ENCODE data around the gene NCOR1. TPM values are rescaled to one million over a fixed set of nuclear protein-coding genes. Genes with fewer than 3 reads are reported as not detected.
A peak's percentile ranks its signal among the peaks of the same experiment; 100 is the strongest.

The NCOR1 gene
- total and polyA plus RNA-seq, 9 of the 15 experiments (the other 6 are each of a cell fraction or from before 2014, with no cell fraction given), result 20.2 to 66.5 (median 50.9) TPM

DNA sequence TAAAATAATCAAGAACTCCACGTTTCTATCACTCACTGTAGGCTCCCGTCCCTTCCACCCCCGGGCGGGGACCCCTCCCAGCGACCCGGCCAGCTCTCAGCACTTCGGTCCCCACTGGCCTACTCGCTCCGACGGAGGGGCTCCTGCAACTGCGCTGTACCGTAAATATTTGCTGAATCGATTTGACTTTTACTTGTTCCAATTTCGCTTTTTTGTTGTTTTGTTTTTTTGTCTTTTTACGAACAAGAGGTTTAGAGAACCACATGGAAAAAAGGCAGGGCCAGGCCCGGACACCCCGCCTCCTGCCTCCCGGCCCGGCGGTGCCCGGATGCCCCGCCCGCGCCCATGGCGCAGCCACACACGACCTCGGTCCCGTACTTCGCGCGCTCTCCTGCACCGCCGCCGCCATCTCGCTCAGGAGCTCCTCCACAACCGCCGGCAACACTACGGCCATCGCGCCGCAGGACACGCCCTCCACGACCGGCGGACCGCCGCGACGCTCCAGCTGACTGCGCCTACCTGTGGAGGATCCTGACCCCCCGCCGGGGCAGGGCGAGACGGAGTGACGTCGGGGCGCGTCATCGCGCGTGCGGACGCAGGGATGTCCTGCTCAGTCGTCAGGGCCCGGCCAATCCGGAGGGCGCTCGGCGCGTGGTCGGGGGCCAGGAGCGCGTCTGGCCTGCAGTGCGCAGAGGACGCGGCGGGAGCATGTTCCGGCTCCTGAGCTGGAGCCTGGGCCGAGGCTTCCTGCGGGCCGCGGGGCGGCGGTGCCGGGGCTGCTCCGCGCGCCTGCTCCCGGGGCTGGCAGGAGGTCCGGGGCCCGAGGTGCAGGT, 216.0 kb downstream of the NCOR1 start, which contains the start of the genes TTC19 and ZSWIM7 (continued):
- peak; percentile 82 for TF ChIP-seq ZEB2 (IDR thresholded peaks at IDR 0.05)
- TF ChIP-seq ZNF324 (CRISPR knock-in tag; IDR thresholded peaks at IDR 0.05), result no peak
- TF ChIP-seq ZNF507 (tag; conservative IDR thresholded peaks at IDR 0.05), result no peak
- TF ChIP-seq SRSF9 (IDR thresholded peaks at IDR 0.05; ENCODE audit: borderline replicate concordance, low read depth, low read length), result no peak
- no peak for TF ChIP-seq ZNF121 (CRISPR knock-in tag; conservative IDR thresholded peaks at IDR 0.05)
- TF ChIP-seq SMAD2 (IDR thresholded peaks at IDR 0.05; ENCODE audit: low read depth, low read length), result no peak
- peak; percentile 70; the same call in 1 of the 2 replicates for TF ChIP-seq KLF13 (tag; IDR thresholded peaks at IDR 0.05; ENCODE audit: borderline replicate concordance, low read depth)
- peak; percentile 64 for TF ChIP-seq ETV5 (CRISPR knock-in tag; IDR thresholded peaks at IDR 0.05; ENCODE audit: low read depth)
- TF ChIP-seq BRD9 (IDR thresholded peaks at IDR 0.05; ENCODE audit: low read depth, partially characterized antibody), result no peak
- TF ChIP-seq, protein P1, sequence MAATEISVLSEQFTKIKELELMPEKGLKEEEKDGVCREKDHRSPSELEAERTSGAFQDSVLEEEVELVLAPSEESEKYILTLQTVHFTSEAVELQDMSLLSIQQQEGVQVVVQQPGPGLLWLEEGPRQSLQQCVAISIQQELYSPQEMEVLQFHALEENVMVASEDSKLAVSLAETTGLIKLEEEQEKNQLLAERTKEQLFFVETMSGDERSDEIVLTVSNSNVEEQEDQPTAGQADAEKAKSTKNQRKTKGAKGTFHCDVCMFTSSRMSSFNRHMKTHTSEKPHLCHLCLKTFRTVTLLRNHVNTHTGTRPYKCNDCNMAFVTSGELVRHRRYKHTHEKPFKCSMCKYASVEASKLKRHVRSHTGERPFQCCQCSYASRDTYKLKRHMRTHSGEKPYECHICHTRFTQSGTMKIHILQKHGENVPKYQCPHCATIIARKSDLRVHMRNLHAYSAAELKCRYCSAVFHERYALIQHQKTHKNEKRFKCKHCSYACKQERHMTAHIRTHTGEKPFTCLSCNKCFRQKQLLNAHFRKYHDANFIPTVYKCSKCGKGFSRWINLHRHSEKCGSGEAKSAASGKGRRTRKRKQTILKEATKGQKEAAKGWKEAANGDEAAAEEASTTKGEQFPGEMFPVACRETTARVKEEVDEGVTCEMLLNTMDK (IDR thresholded peaks at IDR 0.05; ENCODE audit: borderline replicate concordance, insufficient read depth, low read depth, low read length, poor library complexity, severe bottlenecking), result no peak
- peak; percentile 85 for TF ChIP-seq ZFX (CRISPR knock-in tag; IDR thresholded peaks at IDR 0.05)
- no peak for TF ChIP-seq LEF1 (IDR thresholded peaks at IDR 0.05)
- TF ChIP-seq ZNF444 (CRISPR knock-in tag; IDR thresholded peaks at IDR 0.05), result no peak
- TF ChIP-seq SMAD1 (IDR thresholded peaks at IDR 0.05; ENCODE audit: low read depth, low read length, partially characterized antibody), result peak; percentile 19
- TF ChIP-seq E2F3 (CRISPR knock-in tag; IDR thresholded peaks at IDR 0.05), result no peak
- no peak for TF ChIP-seq TAF15 (IDR thresholded peaks at IDR 0.05; ENCODE audit: low read depth, low read length)
- TF ChIP-seq RBM22 (IDR thresholded peaks at IDR 0.05; ENCODE audit: low read depth, low read length, poor library complexity, severe bottlenecking), result no peak
- no peak for TF ChIP-seq IFI16 (CRISPR knock-in tag; IDR thresholded peaks at IDR 0.05)
- TF ChIP-seq HMGN3 (IDR thresholded peaks at IDR 0.05; ENCODE audit: borderline replicate concordance, extremely low read depth, insufficient read length, low read depth, low read length), result peak; percentile 69
- no peak for TF ChIP-seq ZNF696 (CRISPR knock-in tag; conservative IDR thresholded peaks at IDR 0.05)
- TF ChIP-seq, protein P2, sequence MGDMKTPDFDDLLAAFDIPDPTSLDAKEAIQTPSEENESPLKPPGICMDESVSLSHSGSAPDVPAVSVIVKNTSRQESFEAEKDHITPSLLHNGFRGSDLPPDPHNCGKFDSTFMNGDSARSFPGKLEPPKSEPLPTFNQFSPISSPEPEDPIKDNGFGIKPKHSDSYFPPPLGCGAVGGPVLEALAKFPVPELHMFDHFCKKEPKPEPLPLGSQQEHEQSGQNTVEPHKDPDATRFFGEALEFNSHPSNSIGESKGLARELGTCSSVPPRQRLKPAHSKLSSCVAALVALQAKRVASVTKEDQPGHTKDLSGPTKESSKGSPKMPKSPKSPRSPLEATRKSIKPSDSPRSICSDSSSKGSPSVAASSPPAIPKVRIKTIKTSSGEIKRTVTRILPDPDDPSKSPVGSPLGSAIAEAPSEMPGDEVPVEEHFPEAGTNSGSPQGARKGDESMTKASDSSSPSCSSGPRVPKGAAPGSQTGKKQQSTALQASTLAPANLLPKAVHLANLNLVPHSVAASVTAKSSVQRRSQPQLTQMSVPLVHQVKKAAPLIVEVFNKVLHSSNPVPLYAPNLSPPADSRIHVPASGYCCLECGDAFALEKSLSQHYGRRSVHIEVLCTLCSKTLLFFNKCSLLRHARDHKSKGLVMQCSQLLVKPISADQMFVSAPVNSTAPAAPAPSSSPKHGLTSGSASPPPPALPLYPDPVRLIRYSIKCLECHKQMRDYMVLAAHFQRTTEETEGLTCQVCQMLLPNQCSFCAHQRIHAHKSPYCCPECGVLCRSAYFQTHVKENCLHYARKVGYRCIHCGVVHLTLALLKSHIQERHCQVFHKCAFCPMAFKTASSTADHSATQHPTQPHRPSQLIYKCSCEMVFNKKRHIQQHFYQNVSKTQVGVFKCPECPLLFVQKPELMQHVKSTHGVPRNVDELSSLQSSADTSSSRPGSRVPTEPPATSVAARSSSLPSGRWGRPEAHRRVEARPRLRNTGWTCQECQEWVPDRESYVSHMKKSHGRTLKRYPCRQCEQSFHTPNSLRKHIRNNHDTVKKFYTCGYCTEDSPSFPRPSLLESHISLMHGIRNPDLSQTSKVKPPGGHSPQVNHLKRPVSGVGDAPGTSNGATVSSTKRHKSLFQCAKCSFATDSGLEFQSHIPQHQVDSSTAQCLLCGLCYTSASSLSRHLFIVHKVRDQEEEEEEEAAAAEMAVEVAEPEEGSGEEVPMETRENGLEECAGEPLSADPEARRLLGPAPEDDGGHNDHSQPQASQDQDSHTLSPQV (IDR thresholded peaks at IDR 0.05), result peak; percentile 73; the same call in 1 of the 2 replicates
